Measurements from ENCODE around the gene PCGF1. TPM values are rescaled to one million over a fixed set of nuclear protein-coding genes. Genes with fewer than 3 reads are reported as not detected.

The PCGF1 gene
- total and polyA plus RNA-seq, 9 of the 15 experiments (the other 6 are each of a cell fraction or from before 2014, with no cell fraction given): 20.3 to 45.7 (median 29.3) TPM

- no peak for TF ChIP-seq ARHGAP35 (IDR thresholded peaks at IDR 0.05; ENCODE audit: partially characterized antibody)
- TF ChIP-seq TEAD2 (tag; IDR thresholded peaks at IDR 0.05): no peak
- no peak for TF ChIP-seq PHF21A (IDR thresholded peaks at IDR 0.05; ENCODE audit: borderline replicate concordance, low read depth)
- peak; percentile 96 for TF ChIP-seq ETV5 (CRISPR knock-in tag; IDR thresholded peaks at IDR 0.05; ENCODE audit: low read depth)
- TF ChIP-seq ZMIZ1 (IDR thresholded peaks at IDR 0.05; ENCODE audit: low read depth in 2 of 2, low read length in 2 of 2): peak in 1 of 2 experiments; percentile 61; a peak in 1 of 4 replicates
- no peak; the same call in 1 of the 2 replicates for TF ChIP-seq KAT8 (IDR thresholded peaks at IDR 0.05; ENCODE audit: low read depth)
- TF ChIP-seq ZNF444 (CRISPR knock-in tag; IDR thresholded peaks at IDR 0.05): no peak
- TF ChIP-seq BCOR (IDR thresholded peaks at IDR 0.05): 0 out of 2 replicates have a peak, but pooled peaks have one; percentile 36
- TF ChIP-seq GABPA (tag; conservative IDR thresholded peaks at IDR 0.05; ENCODE audit: low read depth): peak; percentile 100
- no peak for TF ChIP-seq TSC22D4 (tag; IDR thresholded peaks at IDR 0.05)
- no peak for TF ChIP-seq FOXP4 (CRISPR knock-in tag; IDR thresholded peaks at IDR 0.05; ENCODE audit: borderline replicate concordance)
- TF ChIP-seq ZNF197 (CRISPR knock-in tag; IDR thresholded peaks at IDR 0.05; ENCODE audit: low read depth): no peak
- TF ChIP-seq KLF16 (IDR thresholded peaks at IDR 0.05): peak; percentile 74; the same call in 1 of the 2 replicates
- TF ChIP-seq EGR1 (conservative IDR thresholded peaks at IDR 0.05): 0 out of 2 replicates have a peak, but pooled peaks have one; percentile 8
- TF ChIP-seq ZKSCAN8 (CRISPR knock-in tag; IDR thresholded peaks at IDR 0.05): no peak
- peak; percentile 47 for TF ChIP-seq ASH1L (IDR thresholded peaks at IDR 0.05; ENCODE audit: borderline replicate concordance, low read depth, partially characterized antibody)
- TF ChIP-seq KLF6 (CRISPR knock-in tag; IDR thresholded peaks at IDR 0.05; ENCODE audit: borderline replicate concordance): peak; percentile 66; the same call in 1 of the 2 replicates
- no peak for TF ChIP-seq SMC3 (conservative IDR thresholded peaks at IDR 0.05; ENCODE audit: insufficient read depth, low read depth, low read length)
- no peak for TF ChIP-seq ZNF551 (CRISPR knock-in tag; IDR thresholded peaks at IDR 0.05)
- TF ChIP-seq PRPF4 (IDR thresholded peaks at IDR 0.05; ENCODE audit: insufficient read depth, low read depth, low read length, poor library complexity, severe bottlenecking): no peak
- peak; percentile 79 for TF ChIP-seq PKNOX1 (IDR thresholded peaks at IDR 0.05)
- TF ChIP-seq CEBPB (tag; IDR thresholded peaks at IDR 0.05): no peak
These were observed 35.2 kb downstream of the PCGF1 start, which contains the start of gene MRPL53 (continued) for GRCh38 chr2:74472086-74472944.

All from K562 (cell line).